HG03159 (cell line): ENCODE data around the gene MALAT1.
A peak's percentile ranks its signal among the peaks of the same experiment; 100 is the strongest.
"Not testable (repeated sequence)": the region's sequence is repeated elsewhere in the genome, so short reads cannot be mapped to it uniquely, and the experiment has no call there.

ENCODE experiments used
- ATAC-seq: cut with Tn5 transposase; IDR thresholded peaks from one replicate; pipeline ENCODE4 v1.9.1; 2021; ENCODE audit warnings: mild to moderate bottlenecking, moderate library complexity; ENCODE audit not compliant: unreplicated experiment

The MALAT1 gene

GRCh38 chr11:65498977-65499712, at the start of gene MALAT1:
TSS of gene MALAT1 (plus strand) at chr11:65499045.
- ATAC-seq, result no peak

- ATAC-seq, result not testable (repeated sequence)
These were observed 47.5 kb upstream of the MALAT1 start for GRCh38 chr11:65451301-65451700.

GRCh38 chr11:65452259-65452658, 46.6 kb upstream of the MALAT1 start:
- not testable (repeated sequence) for ATAC-seq

- ATAC-seq, result no peak
These were observed 45.9 kb upstream of the MALAT1 start for GRCh38 chr11:65452806-65453490.

- no peak for ATAC-seq
These were observed 44.5 kb upstream of the MALAT1 start for GRCh38 chr11:65454311-65454695.

- ATAC-seq, result no peak
These were observed 44.0 kb upstream of the MALAT1 start for GRCh38 chr11:65454696-65455456.

- no peak for ATAC-seq
These were observed 42.4 kb upstream of the MALAT1 start for GRCh38 chr11:65456418-65456817.

- ATAC-seq, result no peak
These were observed 39.3 kb upstream of the MALAT1 start for GRCh38 chr11:65459552-65459951.

GRCh38 chr11:65465471-65465870, 33.4 kb upstream of the MALAT1 start:
- ATAC-seq, result not testable (repeated sequence)

- ATAC-seq, result not testable (repeated sequence)
These were observed 31.5 kb upstream of the MALAT1 start for GRCh38 chr11:65467306-65467705.

GRCh38 chr11:65468874-65469333, 29.9 kb upstream of the MALAT1 start:
- no peak for ATAC-seq

GRCh38 chr11:65470433-65471049, 28.3 kb upstream of the MALAT1 start:
- ATAC-seq, result no peak

GRCh38 chr11:65471447-65471891, 27.4 kb upstream of the MALAT1 start:
- ATAC-seq, result peak; percentile 27

GRCh38 chr11:65472588-65473277, 26.1 kb upstream of the MALAT1 start:
- ATAC-seq, result not testable (repeated sequence)

- ATAC-seq, result no peak
These were observed 25.5 kb upstream of the MALAT1 start for GRCh38 chr11:65473278-65473860.

GRCh38 chr11:65474864-65475263, 24.0 kb upstream of the MALAT1 start:
- no peak for ATAC-seq

GRCh38 chr11:65476632-65477148, 22.2 kb upstream of the MALAT1 start:
- ATAC-seq, result no peak

GRCh38 chr11:65477149-65477965, 21.5 kb upstream of the MALAT1 start:
- ATAC-seq, result peak; percentile 68
